ENCODE measurements around the gene CABLES1.

Gene CABLES1

GRCh38 chr18:23227726-23228070, 92.4 kb downstream of the CABLES1 start:
- no peak for DNase-seq

DNA sequence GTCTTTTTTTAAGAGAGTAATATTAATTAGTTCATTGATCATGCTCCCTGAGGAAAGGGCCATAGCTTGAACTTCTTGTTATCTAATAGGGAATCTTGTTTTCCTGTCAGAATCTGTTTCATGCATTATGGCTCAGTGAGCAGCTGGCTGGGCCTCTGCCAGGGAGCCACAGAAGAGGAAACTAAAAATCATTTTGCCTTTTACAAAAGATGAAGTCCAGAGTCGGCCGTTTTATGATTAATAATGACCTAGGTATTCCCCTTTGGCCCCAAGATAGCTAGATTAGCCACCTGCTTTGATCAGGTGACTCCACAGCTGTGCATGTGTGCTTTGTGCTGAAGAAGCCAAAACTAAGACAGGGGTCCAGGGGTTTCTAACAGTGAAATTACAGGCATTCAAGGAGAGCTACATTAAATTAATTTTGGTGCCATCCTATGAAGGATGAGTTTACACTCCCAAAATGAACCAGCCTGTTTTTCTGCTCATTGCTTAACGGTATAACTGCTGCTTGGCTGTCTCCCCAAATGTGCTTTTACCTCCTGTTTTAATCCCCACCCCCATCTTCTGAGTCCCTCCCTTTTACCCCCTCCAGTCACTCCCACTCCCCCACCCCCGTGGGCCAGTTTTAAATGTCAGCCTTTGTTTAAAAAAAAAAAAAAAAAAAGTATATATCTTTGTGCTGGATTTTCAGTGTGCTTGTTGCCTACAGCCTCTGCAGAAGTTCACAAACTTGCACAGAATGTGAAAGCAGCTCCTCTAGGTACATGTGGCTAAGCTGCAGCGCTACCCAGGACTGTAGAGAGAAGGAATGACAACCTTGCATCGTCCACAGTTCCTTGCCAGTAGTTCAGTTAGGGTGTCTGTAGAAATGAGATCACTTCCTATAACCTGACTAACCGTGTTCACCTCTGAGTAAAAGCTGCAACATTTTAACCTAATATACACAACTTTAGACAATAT, 93.1 kb downstream of the CABLES1 start:
- peak in 1 of 2 donors; percentile 20 for DNase-seq

- DNase-seq, result no peak
These were observed 94.2 kb downstream of the CABLES1 start for GRCh38 chr18:23229472-23229871.

GRCh38 chr18:23230686-23231085, 95.4 kb downstream of the CABLES1 start:
- DNase-seq, result peak in 1 of 2 donors; percentile 21

GRCh38 chr18:23231340-23232021, 96.2 kb downstream of the CABLES1 start:
- peak; percentile 80 to 88 for DNase-seq

- peak in 1 of 2 donors; percentile 6 for DNase-seq
These were observed 97.0 kb downstream of the CABLES1 start for GRCh38 chr18:23232331-23232730.

DNA sequence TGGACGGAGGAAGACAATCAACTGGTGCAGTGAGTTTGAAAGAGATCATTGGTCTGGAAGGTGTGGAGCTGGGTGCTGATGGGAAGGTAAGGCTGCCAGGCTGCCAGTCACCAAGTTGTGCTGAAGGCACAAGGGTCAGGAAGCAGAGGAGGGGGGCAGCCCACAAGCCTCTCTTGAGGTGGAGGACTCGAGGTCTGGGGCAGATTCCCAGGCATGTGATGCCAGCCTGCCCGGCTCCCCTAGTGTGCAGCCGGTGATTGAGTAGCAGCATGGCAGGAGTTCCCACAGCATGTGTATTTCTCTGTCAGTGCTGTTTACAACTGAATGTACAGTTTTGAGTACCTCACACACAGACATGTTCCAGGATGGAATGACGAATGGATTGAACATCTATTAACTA, 99.3 kb downstream of the CABLES1 start:
- DNase-seq, result no peak

- DNase-seq, result no peak
These were observed 100.1 kb downstream of the CABLES1 start for GRCh38 chr18:23235336-23235735.

DNA sequence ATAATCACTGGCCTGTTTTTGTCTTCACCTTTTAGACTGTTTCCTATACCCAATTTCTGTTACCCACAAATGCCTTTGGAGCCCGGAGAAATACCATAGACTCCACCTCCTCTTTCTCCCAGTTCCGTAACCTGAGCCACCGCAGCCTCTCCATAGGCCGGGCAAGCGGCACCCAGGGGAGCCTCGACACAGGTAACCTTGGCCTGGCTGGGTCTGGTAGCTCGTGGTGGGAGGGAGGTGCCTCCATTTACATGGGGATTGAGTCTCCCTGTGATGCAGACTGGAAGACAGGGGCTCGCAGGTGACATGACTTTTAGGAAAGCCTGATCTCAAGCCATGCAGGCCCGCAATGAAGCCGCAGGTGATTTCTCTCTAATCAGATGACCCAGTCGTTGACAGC, 100.6 kb downstream of the CABLES1 start:
- DNase-seq, result no peak

- DNase-seq, result no peak
These were observed 101.7 kb downstream of the CABLES1 start for GRCh38 chr18:23236876-23237468.

- peak; percentile 29 to 51 for DNase-seq
These were observed 102.4 kb downstream of the CABLES1 start for GRCh38 chr18:23237524-23238151.

DNA sequence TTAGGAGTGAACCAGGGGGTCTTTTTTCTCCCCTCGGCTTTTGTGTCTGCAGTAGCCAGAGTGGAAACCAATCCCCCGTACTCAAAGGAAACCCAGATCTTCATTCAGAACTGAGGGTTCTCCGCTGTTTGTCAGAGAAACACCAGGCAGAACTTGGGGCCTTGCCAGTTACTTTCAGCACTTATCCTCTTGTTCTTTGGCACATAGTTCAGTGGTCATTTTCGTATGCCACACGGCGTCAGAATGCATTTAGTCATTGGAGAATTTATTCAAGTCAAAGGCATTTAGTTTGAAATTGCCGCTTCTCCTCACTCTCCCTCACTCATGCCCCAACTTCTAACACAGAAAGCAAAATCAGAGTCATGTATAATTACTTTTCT, 102.9 kb downstream of the CABLES1 start:
- no peak for DNase-seq

- DNase-seq, result no peak
These were observed 103.5 kb downstream of the CABLES1 start for GRCh38 chr18:23238651-23239349.

DNA sequence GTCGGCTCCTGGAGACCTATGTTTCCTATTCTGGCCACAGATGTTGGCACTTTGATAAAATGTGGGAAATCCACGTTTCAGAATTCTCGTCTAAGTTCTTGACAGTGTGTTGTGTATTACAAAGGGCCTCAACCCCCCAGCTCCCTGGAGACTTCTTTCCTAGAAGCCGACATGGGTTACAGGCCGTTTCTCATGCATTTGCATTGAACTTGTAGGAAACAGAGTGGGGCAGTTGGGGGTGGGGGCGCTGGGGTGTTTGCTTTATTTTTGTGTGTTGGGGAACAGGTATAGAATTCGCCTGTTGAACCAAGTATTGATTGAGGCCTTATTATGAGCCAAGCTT, 104.0 kb downstream of the CABLES1 start:
- no peak for DNase-seq

GRCh38 chr18:23239885-23240608, 104.8 kb downstream of the CABLES1 start:
- no peak for DNase-seq

DNA sequence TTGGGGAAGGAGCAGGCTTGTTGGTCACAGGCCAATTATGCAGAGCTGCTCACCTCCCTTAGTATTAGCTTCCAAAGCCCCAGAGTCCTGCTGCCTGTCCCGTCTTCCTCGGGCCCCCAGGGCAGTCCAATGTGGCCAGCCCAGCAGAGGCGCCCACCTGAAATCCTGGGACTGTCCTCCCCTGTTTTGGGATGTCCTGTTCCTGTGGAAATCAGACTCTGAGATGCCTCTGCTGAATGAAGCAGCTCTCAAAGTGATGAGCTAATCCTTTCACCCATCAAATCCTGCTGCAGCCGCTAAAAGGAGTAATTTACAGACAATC, 105.3 kb downstream of the CABLES1 start:
- no peak for DNase-seq

DNA sequence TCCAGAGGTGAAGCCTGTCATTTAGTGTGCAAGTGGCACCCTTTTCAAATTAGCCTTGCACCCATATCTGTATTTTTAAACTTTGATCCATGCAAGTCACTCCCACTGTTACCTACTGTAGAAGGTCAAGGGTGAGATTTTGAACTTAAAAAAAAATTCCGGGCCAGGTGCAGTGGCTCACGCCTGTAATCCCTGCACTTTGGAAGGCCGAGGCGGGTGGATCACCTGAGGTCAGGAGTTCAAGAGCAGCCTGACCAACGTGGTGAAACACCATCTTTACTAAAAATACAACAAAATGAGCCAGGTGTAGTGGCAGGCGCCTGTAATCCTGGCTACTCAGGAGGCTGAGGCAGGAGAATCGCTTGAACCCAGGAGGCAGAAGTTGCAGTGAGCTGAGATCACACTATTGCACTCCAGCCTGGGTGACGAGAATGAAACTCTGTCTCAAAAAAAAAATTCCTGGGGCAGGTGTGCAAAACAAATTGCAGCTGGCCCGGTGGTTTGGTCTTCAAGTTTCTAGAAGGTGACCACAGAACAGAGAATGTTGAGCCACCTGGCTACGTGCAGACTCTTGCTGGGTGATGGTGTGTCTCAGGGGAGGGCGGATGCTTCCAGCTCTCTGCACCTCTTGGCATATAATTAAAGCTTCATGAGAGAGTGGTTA, 106.7 kb downstream of the CABLES1 start:
- peak in 1 of 2 donors; percentile 20 for DNase-seq

DNA sequence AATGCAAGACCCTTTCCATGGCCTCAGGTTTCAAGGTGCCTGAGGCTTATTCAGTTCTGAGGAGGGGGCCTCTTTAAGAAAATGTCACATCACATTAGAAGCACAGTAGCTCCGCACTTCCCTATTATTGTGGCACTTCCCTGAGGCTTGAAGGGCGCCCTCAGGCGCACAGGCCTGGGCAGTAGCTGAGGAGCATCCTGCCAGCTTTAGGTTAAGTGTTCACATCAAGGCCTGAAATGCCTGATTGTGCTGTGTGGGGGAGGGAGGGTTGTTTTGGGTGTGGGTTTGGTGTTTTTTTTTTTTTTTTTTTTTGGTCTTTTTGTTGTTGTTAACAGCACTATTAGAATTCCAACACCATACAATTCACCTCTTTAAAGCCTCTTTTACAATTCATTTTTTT, 107.9 kb downstream of the CABLES1 start:
- peak in 1 of 2 donors; percentile 45 for DNase-seq

GRCh38 chr18:23243816-23244215, 108.5 kb downstream of the CABLES1 start:
- DNase-seq, result no peak

DNA sequence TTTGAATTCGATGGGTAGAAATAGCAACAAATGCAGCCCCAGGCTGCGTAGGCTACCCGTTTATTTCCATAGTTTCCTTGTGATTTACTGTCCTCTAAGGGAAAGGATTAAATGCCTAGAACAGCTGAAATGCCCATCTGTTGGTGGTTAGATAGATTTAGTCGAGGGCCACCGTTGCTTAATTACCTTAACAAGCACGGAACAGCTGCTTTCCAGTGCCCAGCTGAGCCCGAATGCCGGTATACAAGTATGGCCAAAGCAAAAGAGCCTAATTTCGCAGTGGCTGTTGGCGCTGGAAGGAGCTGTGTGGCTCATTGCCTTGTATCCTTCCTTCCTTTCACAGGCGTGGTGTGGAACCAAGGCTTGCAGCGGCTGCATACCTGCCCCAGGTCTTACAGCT, 109.1 kb downstream of the CABLES1 start:
- DNase-seq, result no peak

DNA sequence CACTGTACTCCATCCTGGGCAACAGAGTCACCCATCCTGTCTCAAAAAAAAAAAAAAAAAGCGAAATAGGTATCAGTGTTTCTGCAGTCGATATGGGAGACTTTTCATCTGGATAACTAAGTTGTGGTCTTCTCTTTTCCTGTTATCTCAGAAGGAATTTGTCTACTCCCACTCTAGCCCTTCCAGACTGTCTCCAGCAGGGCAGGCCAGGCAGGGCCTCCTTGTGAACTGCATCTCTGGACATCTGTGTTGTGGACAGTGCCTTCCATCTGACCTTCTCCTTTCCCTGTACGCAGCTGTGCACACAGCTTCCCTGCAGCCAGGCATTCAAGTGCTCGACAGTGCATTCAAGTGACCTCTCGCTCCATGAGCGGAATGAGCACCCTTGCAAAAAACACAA, 110.2 kb downstream of the CABLES1 start:
- no peak for DNase-seq

GRCh38 chr18:23247331-23247730, 112.0 kb downstream of the CABLES1 start:
- DNase-seq, result no peak

Data from CD4-positive, alpha-beta T cell treated with Interleukin-1 beta for 1 hour (primary cell).